Neural cell (in vitro differentiated cells): ENCODE data around the gene DYNC2LI1. TPM values are rescaled to one million over a fixed set of nuclear protein-coding genes. Genes with fewer than 3 reads are reported as not detected.

ENCODE experiments used
- H2AFZ ChIP-seq: fragments of 200-600, 300-800 bp; sonication (generic), shearing (Covaris generic); 2 replicates; pipeline ENCODE4 v1.6.0; 2014; ENCODE audit warnings: low read depth, mild to moderate bottlenecking, antibody characterized with exemption, low read length, moderate library complexity
- H3F3A ChIP-seq: fragments of 200-600 bp; shearing (Covaris generic); 2 replicates; pipeline ENCODE4 v1.6.1; 2016; ENCODE audit warnings: mild to moderate bottlenecking, moderate library complexity, mixed read lengths, antibody characterized with exemption, low read length; ENCODE audit not compliant: insufficient read depth, poor library complexity, severe bottlenecking
- H3K27ac ChIP-seq: fragments of 200-600, 300-800 bp; sonication (generic), shearing (Covaris generic); 2 replicates; pipeline ENCODE4 v1.5.1; 2014; ENCODE audit warnings: mild to moderate bottlenecking, low read length, moderate library complexity
- H3K27me3 ChIP-seq: fragments of 300-800, 200-600 bp; sonication (generic), shearing (Covaris generic); 2 replicates; pipeline ENCODE4 v1.6.0; 2014; ENCODE audit warnings: mild to moderate bottlenecking, low read depth, low read length, moderate library complexity; ENCODE audit not compliant: insufficient read depth
- H3K36me3 ChIP-seq: fragments of 300-800, 200-600 bp; sonication (generic), shearing (Covaris generic); 2 replicates; pipeline ENCODE4 v1.5.1; 2014; ENCODE audit warnings: mild to moderate bottlenecking, antibody characterized with exemption, low read length, moderate library complexity; ENCODE audit not compliant: insufficient read depth
- H3K4me2 ChIP-seq: fragments of 300-800, 200-600 bp; sonication (generic), shearing (Covaris generic); 2 replicates; pipeline ENCODE4 v1.6.0; 2014; ENCODE audit warnings: mild to moderate bottlenecking, low read length
- H3K4me3 ChIP-seq: fragments of 300-800, 200-600 bp; sonication (generic), shearing (Covaris generic); 2 replicates; pipeline ENCODE4 v1.5.1; 2014; ENCODE audit warnings: mild to moderate bottlenecking, low read length, moderate library complexity
- H3K79me2 ChIP-seq: fragments of 200-600 bp; shearing (Covaris generic); replicated peaks from 2 replicates; pipeline ENCODE4 v1.6.0; 2014; ENCODE audit warnings: mild to moderate bottlenecking, low read length, moderate library complexity; ENCODE audit not compliant: insufficient read depth
- H3K9ac ChIP-seq: fragments of 300-800, 200-600 bp; sonication (generic), shearing (Covaris generic); 2 replicates; pipeline ENCODE4 v1.6.1; 2016; ENCODE audit warnings: mild to moderate bottlenecking, low read length, mixed read lengths
- H3K9me2 ChIP-seq: fragments of 200-600 bp; shearing (Covaris generic); 2 replicates; pipeline ENCODE4 v1.6.1; 2016; ENCODE audit warnings: mild to moderate bottlenecking, low read length, mixed read lengths; ENCODE audit not compliant: insufficient read depth
- H3K9me3 ChIP-seq: fragments of 200-600, 300-800 bp; sonication (generic), shearing (Covaris generic); 2 replicates; pipeline ENCODE4 v1.6.1; 2016; ENCODE audit warnings: mild to moderate bottlenecking, mixed run types, low read length, moderate library complexity, mixed read lengths
- H4K20me1 ChIP-seq: fragments of 200-600 bp; shearing (Covaris generic); 2 replicates; pipeline ENCODE4 v1.6.1; 2016; ENCODE audit warnings: mild to moderate bottlenecking, mixed run types; ENCODE audit not compliant: insufficient read depth
- EP300 ChIP-seq: fragments of 450-650 bp; conservative IDR thresholded peaks from 2 replicates; pipeline ENCODE4 v1.6.1; 2014; ENCODE audit warnings: antibody characterized with exemption, mild to moderate bottlenecking, moderate library complexity; ENCODE audit not compliant: poor library complexity, severe bottlenecking
- EZH2 ChIP-seq: fragments of 200-600, 300-800 bp; shearing (Covaris generic), sonication (generic); IDR thresholded peaks from 2 replicates; pipeline ENCODE4 v1.6.1; 2014; ENCODE audit warnings: antibody characterized with exemption, low read length, borderline replicate concordance, mild to moderate bottlenecking; ENCODE audit not compliant: insufficient read depth, poor library complexity, severe bottlenecking
- MXI1 ChIP-seq: fragments of 450-650 bp; conservative IDR thresholded peaks from 2 replicates; pipeline ENCODE4 v1.6.1; 2014; ENCODE audit warnings: antibody characterized with exemption, mild to moderate bottlenecking; ENCODE audit not compliant: poor library complexity, severe bottlenecking
- POLR2AphosphoS5 ChIP-seq: IDR thresholded peaks from 2 replicates; pipeline ENCODE4 v1.6.1; 2012
- RAD21 ChIP-seq: fragments of 450-650 bp; conservative IDR thresholded peaks from 2 replicates; pipeline ENCODE4 v1.6.1; 2014; ENCODE audit warnings: antibody characterized with exemption, mild to moderate bottlenecking, moderate library complexity
- SMC3 ChIP-seq: fragments of 450-650 bp; conservative IDR thresholded peaks from 2 replicates; pipeline ENCODE4 v1.6.1; 2014; ENCODE audit warnings: antibody characterized with exemption, mild to moderate bottlenecking, moderate library complexity; ENCODE audit not compliant: poor library complexity
- TAF1 ChIP-seq: IDR thresholded peaks from 2 replicates; pipeline ENCODE4 v1.6.1; 2012; ENCODE audit warnings: low read depth
- polyA plus RNA-seq: library from polyadenylated mRNA; depleted of rRNA; stranded (reverse); fragments of >200 nt; gene quantifications from 2 replicates; pipeline ENCODE4 v1.2.3, GENCODE V29; 2014
- TF ChIP-seq, protein P1 (sequence below): IDR thresholded peaks from 2 replicates; pipeline ENCODE4 v1.6.1; 2012; ENCODE audit warnings: borderline replicate concordance
- TF ChIP-seq, protein P2 (sequence below): fragments of 450-650 bp; IDR thresholded peaks from 2 replicates; pipeline ENCODE4 v1.5.1; 2014; ENCODE audit warnings: antibody characterized with exemption, mild to moderate bottlenecking, moderate library complexity; ENCODE audit not compliant: poor library complexity, severe bottlenecking

Gene DYNC2LI1
- polyA plus RNA-seq, 1 donor from 2014 or later: 80.6 TPM

DNA sequence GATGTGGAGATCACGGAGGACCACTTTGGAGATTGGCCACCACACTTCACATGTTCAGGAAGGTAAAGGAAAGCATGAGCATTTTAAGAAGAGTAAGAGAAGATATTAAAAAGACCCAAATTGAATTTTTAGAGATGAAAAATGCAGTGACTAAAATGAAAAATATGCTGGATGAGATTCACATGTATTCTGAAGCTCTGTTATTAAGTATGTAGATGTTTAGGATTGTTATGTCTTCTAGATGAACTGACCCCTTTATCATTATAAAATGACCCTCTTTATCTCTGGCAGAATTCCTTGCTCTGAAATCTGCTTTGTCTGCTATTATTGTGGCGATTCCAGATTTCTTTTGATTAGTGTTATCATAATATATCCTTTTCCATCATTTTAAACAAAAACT is 36.0 kb upstream of the DYNC2LI1 start:
- Histone ChIP-seq H3K4me3 (no peak overlapping the region), H3K27me3 (no peaks in the 10 kb centered on the region), H3K79me2 (no peaks in the 10 kb centered on the region), H3K27ac (peak overlapping the region; percentile 60), H2AFZ (no peak overlapping the region), H3K36me3 (no peaks in the 10 kb centered on the region), H3F3A (no peaks in the 10 kb centered on the region), H3K9ac (peak overlapping the region; percentile 21), H3K9me2 (no peaks in the 10 kb centered on the region), H3K9me3 (no peaks in the 10 kb centered on the region), H3K4me2 (peak overlapping the region; percentile 1), H4K20me1 (no peaks in the 10 kb centered on the region)
- TF ChIP-seq EZH2: no peak

DNA sequence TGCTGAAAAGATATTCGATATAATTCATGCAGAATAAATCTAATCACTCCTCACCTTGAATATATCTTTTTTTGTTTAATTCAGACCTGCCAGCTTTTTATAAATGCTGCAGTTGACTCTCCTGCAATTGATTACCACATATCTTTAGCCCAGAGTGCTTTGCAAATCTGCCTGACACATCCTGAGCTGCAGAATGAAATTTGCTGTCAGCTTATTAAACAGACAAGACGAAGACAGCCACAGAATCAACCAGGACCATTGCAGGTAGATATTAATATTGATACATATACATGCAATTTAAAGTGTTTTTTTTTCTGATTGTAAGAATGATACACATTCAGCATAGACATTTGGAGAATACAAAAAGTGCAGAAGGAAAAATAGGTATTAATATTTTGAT is 35.6 kb upstream of the DYNC2LI1 start:
- H3K27me3 ChIP-seq: no peaks in the 10 kb centered on the region
- peak overlapping the region; percentile 1 for H3K4me2 ChIP-seq
- no peaks in the 10 kb centered on the region for H3K9me3 ChIP-seq
- no peak overlapping the region for H3K4me3 ChIP-seq
- no peaks in the 10 kb centered on the region for H4K20me1 ChIP-seq
- H3F3A ChIP-seq: no peaks in the 10 kb centered on the region
- TF ChIP-seq TAF1 (no peak), RAD21 (no peak), MXI1 (no peak), POLR2AphosphoS5 (peak; percentile 43), EZH2 (no peak), EP300 (peak; percentile 93), SMC3 (no peak)
- TF ChIP-seq, protein P1, sequence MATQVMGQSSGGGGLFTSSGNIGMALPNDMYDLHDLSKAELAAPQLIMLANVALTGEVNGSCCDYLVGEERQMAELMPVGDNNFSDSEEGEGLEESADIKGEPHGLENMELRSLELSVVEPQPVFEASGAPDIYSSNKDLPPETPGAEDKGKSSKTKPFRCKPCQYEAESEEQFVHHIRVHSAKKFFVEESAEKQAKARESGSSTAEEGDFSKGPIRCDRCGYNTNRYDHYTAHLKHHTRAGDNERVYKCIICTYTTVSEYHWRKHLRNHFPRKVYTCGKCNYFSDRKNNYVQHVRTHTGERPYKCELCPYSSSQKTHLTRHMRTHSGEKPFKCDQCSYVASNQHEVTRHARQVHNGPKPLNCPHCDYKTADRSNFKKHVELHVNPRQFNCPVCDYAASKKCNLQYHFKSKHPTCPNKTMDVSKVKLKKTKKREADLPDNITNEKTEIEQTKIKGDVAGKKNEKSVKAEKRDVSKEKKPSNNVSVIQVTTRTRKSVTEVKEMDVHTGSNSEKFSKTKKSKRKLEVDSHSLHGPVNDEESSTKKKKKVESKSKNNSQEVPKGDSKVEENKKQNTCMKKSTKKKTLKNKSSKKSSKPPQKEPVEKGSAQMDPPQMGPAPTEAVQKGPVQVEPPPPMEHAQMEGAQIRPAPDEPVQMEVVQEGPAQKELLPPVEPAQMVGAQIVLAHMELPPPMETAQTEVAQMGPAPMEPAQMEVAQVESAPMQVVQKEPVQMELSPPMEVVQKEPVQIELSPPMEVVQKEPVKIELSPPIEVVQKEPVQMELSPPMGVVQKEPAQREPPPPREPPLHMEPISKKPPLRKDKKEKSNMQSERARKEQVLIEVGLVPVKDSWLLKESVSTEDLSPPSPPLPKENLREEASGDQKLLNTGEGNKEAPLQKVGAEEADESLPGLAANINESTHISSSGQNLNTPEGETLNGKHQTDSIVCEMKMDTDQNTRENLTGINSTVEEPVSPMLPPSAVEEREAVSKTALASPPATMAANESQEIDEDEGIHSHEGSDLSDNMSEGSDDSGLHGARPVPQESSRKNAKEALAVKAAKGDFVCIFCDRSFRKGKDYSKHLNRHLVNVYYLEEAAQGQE: peak; percentile 25
- TF ChIP-seq, protein P2, sequence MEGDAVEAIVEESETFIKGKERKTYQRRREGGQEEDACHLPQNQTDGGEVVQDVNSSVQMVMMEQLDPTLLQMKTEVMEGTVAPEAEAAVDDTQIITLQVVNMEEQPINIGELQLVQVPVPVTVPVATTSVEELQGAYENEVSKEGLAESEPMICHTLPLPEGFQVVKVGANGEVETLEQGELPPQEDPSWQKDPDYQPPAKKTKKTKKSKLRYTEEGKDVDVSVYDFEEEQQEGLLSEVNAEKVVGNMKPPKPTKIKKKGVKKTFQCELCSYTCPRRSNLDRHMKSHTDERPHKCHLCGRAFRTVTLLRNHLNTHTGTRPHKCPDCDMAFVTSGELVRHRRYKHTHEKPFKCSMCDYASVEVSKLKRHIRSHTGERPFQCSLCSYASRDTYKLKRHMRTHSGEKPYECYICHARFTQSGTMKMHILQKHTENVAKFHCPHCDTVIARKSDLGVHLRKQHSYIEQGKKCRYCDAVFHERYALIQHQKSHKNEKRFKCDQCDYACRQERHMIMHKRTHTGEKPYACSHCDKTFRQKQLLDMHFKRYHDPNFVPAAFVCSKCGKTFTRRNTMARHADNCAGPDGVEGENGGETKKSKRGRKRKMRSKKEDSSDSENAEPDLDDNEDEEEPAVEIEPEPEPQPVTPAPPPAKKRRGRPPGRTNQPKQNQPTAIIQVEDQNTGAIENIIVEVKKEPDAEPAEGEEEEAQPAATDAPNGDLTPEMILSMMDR: no peak
- peak overlapping the region; percentile 60 for H3K27ac ChIP-seq
- no peak overlapping the region for H2AFZ ChIP-seq
- no peaks in the 10 kb centered on the region for H3K36me3 ChIP-seq
- peak overlapping the region; percentile 21 for H3K9ac ChIP-seq
- no peaks in the 10 kb centered on the region for H3K9me2 ChIP-seq
- H3K79me2 ChIP-seq: no peaks in the 10 kb centered on the region

DNA sequence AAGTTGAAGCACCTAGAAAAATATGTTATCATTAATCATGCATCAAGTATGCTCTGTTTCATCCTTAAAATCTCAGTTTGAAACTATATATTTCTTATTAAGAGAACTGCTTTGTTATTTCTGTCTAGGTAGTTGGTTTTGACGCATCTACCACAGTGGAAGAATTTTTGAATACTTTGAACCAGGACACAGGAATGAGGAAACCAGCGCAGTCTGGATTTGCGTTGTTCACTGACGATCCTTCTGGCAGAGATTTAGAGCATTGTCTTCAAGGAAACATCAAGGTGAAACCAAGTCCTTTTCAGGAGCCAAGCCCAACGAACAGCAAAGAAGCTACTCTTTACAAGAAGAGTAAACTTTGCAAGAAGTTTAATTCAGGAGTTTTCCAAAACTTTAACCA is 30.1 kb upstream of the DYNC2LI1 start:
- TF ChIP-seq, protein P1: no peak
- TF ChIP-seq MXI1: no peak
- TF ChIP-seq TAF1: no peak
- TF ChIP-seq, protein P2: no peak
- no peak overlapping the region for H3K4me3 ChIP-seq
- H3K79me2 ChIP-seq: no peaks in the 10 kb centered on the region
- H3K27ac ChIP-seq: no peak overlapping the region
- no peaks in the 10 kb centered on the region for H3K27me3 ChIP-seq
- H3K9me2 ChIP-seq: no peaks in the 10 kb centered on the region
- H4K20me1 ChIP-seq: no peaks in the 10 kb centered on the region
- H3K9me3 ChIP-seq: no peaks in the 10 kb centered on the region
- no peak overlapping the region for H2AFZ ChIP-seq
- no peaks in the 10 kb centered on the region for H3F3A ChIP-seq
- H3K9ac ChIP-seq: no peak overlapping the region
- H3K4me2 ChIP-seq: no peak overlapping the region
- no peaks in the 10 kb centered on the region for H3K36me3 ChIP-seq
